ENCODE data around the gene TEX13D.

Gene TEX13D

GRCh38 chrX:124348885-124349453 lies 16.5 kb downstream of the TEX13D start:
- DNase-seq, result no peak

- no peak for DNase-seq
Observed at GRCh38 chrX:124354648-124355047, 22.2 kb downstream of the TEX13D start.

GRCh38 chrX:124358800-124359383 lies 26.4 kb downstream of the TEX13D start:
- no peak for DNase-seq

- DNase-seq, result peak in 1 of 2 experiments; percentile 34
Observed at GRCh38 chrX:124362072-124362471, 29.6 kb downstream of the TEX13D start.

- no peak for DNase-seq
Observed at GRCh38 chrX:124362761-124363160, 30.3 kb downstream of the TEX13D start.

GRCh38 chrX:124369722-124370121 lies 37.3 kb downstream of the TEX13D start:
- DNase-seq, result no peak

GRCh38 chrX:124373348-124373747 lies 40.9 kb downstream of the TEX13D start:
- no peak for DNase-seq

- no peak for DNase-seq
Observed at GRCh38 chrX:124378643-124379042, 46.2 kb downstream of the TEX13D start.

- no peak for DNase-seq
Observed at GRCh38 chrX:124383354-124383753, 50.9 kb downstream of the TEX13D start.

- DNase-seq, result no peak
Observed at GRCh38 chrX:124386401-124386800, 53.9 kb downstream of the TEX13D start.

All from activated T-cell treated with anti-CD3 and anti-CD28 coated beads, Interleukin-2, amount 50 U/mL, for 48 hours (primary cell).